H1 (cell line): ENCODE data around the gene SEMA4C. TPM values are rescaled to one million over a fixed set of nuclear protein-coding genes. Genes with fewer than 3 reads are reported as not detected.

ENCODE experiments used
- CTCF ChIA-PET: fragments of 300-600 bp; sonication (Branson Sonifier 250); formaldehyde crosslinking; loops from one replicate; lab custom pipeline; 2021; ENCODE audit not compliant: partially characterized antibody; lab: Charles Lee
- POLR2A ChIA-PET: fragments of 300-600 bp; sonication (Branson Sonifier 250); formaldehyde crosslinking; loops from one replicate; lab custom pipeline; 2021; ENCODE audit warnings: inconsistent platforms; ENCODE audit not compliant: partially characterized antibody; lab: Charles Lee
- DNase-seq, 2 experiments: peaks; one replicate each; pipeline versions ENCODE4 v3.0.0 to v3.0.0-alpha.2; 2010 to 2022; ENCODE audit warnings: low spot score in 2 of 2, low read depth in 1 of 2, mixed read lengths in 1 of 2
- FAIRE-seq: peaks from 2 replicates; lab custom pipeline; 2011; peaks lifted over from hg19 to GRCh38; lab: Jason Lieb, UNC
- H2AFZ ChIP-seq: 2 replicates; pipeline ENCODE4 v1.8.1; 2012; ENCODE audit warnings: low read length, inconsistent platforms
- H2AK5ac ChIP-seq: 2 replicates; pipeline ENCODE4 v1.6.1; 2013; ENCODE audit warnings: low read depth, low read length
- H2BK120ac ChIP-seq: replicated peaks from 2 replicates; pipeline ENCODE3; 2013; ENCODE audit warnings: low read depth, low read length, inconsistent platforms
- H2BK12ac ChIP-seq: 2 replicates; pipeline ENCODE4 v1.6.1; 2013; ENCODE audit warnings: low read depth, low read length
- H2BK15ac ChIP-seq: 2 replicates; pipeline ENCODE4 v1.6.1; 2013; ENCODE audit warnings: low read length
- H2BK20ac ChIP-seq: 2 replicates; pipeline ENCODE4 v1.6.1; 2013; ENCODE audit warnings: low read length
- H2BK5ac ChIP-seq: 2 replicates; pipeline ENCODE4 v1.6.1; 2013; ENCODE audit warnings: low read depth, low read length
- H3K14ac ChIP-seq: 2 replicates; pipeline ENCODE4 v1.6.1; 2013; ENCODE audit warnings: inconsistent platforms; ENCODE audit not compliant: insufficient read length
- H3K18ac ChIP-seq: 2 replicates; pipeline ENCODE4 v1.6.1; 2013; ENCODE audit warnings: low read length; ENCODE audit errors: extremely low read depth
- H3K23ac ChIP-seq: 2 replicates; pipeline ENCODE4 v1.6.1; 2013; ENCODE audit warnings: inconsistent platforms; ENCODE audit not compliant: insufficient read length
- H3K23me2 ChIP-seq: 2 replicates; pipeline ENCODE4 v1.6.1; 2013; ENCODE audit warnings: low read depth, low read length
- H3K27ac ChIP-seq: 2 replicates; pipeline ENCODE4 v1.6.1; 2011; ENCODE audit warnings: low read depth, low read length, inconsistent platforms
- H3K27me3 ChIP-seq, 4 experiments: replicated peaks in 1 of 4; 1 replicate in 1 of 4; 2 replicates in 3 of 4; pipeline versions ENCODE4 v1.6.1 to v1.8.1; 2011 to 2013; ENCODE audit warnings: low read length in 3 of 4, mild to moderate bottlenecking in 3 of 4, inconsistent platforms in 2 of 4, mixed read lengths in 2 of 4, moderate library complexity in 1 of 4; ENCODE audit not compliant: control insufficient read depth in 3 of 4, insufficient read depth in 3 of 4; ENCODE audit errors: extremely low read depth in 1 of 4
- H3K36me3 ChIP-seq, 4 experiments: 2 replicates each; pipeline versions ENCODE4 v1.6.1 to v1.8.1; 2011 to 2013; ENCODE audit warnings: mild to moderate bottlenecking in 4 of 4, low read length in 3 of 4, moderate library complexity in 2 of 4, control low read depth in 1 of 4, inconsistent platforms in 1 of 4; ENCODE audit not compliant: insufficient read depth in 4 of 4, control insufficient read depth in 2 of 4
- H3K4ac ChIP-seq: replicated peaks from 2 replicates; pipeline ENCODE3; 2013; ENCODE audit warnings: low read length, low read depth, mixed read lengths, inconsistent platforms; ENCODE audit not compliant: insufficient read length
- H3K4me1 ChIP-seq, 4 experiments: replicated peaks in 1 of 4; 1 replicate in 1 of 4; 2 replicates in 3 of 4; pipeline versions ENCODE4 v1.6.1 to v1.8.1; 2011 to 2013; ENCODE audit warnings: low read length in 3 of 4, inconsistent platforms in 2 of 4, mixed read lengths in 1 of 4; ENCODE audit not compliant: insufficient read depth in 4 of 4, control insufficient read depth in 3 of 4
- H3K4me2 ChIP-seq, 2 experiments: 2 replicates each; pipeline versions ENCODE4 v1.6.1 to v1.8.1; 2011 to 2013; ENCODE audit warnings: low read depth in 2 of 2, low read length in 2 of 2, control low read depth in 1 of 2, inconsistent platforms in 1 of 2, mild to moderate bottlenecking in 1 of 2; ENCODE audit not compliant: insufficient read depth in 1 of 2
- H3K4me3 ChIP-seq, 4 experiments: fragments of 200-600, 300-600 bp in 1 of 4; sonication (generic), shearing (Covaris generic), sonication (Bioruptor Twin) in 1 of 4; 2 replicates each; pipeline versions ENCODE4 v1.5.1 to v1.8.1; 2011 to 2016; ENCODE audit warnings: low read length in 4 of 4, low read depth in 3 of 4, control low read depth in 2 of 4, inconsistent platforms in 2 of 4, mild to moderate bottlenecking in 2 of 4, mixed read lengths in 1 of 4, moderate library complexity in 1 of 4; ENCODE audit not compliant: insufficient read depth in 2 of 4; ENCODE audit errors: extremely low read depth in 1 of 4
- H3K56ac ChIP-seq: replicated peaks from 2 replicates; pipeline ENCODE3; 2013; ENCODE audit warnings: low read depth, mild to moderate bottlenecking, mixed read lengths, low read length, inconsistent platforms; ENCODE audit not compliant: insufficient read length
- H3K79me1 ChIP-seq: 2 replicates; pipeline ENCODE4 v1.6.1; 2013; ENCODE audit warnings: low read depth, low read length, control low read depth
- H3K79me2 ChIP-seq, 2 experiments: 2 replicates each; pipeline versions ENCODE4 v1.6.1 to v1.8.1; 2012 to 2013; ENCODE audit warnings: low read length in 2 of 2, mild to moderate bottlenecking in 2 of 2, inconsistent platforms in 1 of 2; ENCODE audit not compliant: insufficient read depth in 2 of 2, control insufficient read depth in 1 of 2
- H3K9ac ChIP-seq, 4 experiments: replicated peaks in 1 of 4; 1 replicate in 1 of 4; 2 replicates in 3 of 4; pipeline versions ENCODE4 v1.6.1 to v1.8.1; 2011 to 2013; ENCODE audit warnings: low read depth in 3 of 4, low read length in 3 of 4, control low read depth in 2 of 4, mild to moderate bottlenecking in 2 of 4, moderate library complexity in 2 of 4, inconsistent platforms in 1 of 4; ENCODE audit errors: extremely low read depth in 1 of 4
- H3K9me3 ChIP-seq, 2 experiments: 2 replicates each; pipeline versions ENCODE4 v1.6.1 to v1.8.1; 2012 to 2013; ENCODE audit warnings: mild to moderate bottlenecking in 2 of 2, moderate library complexity in 2 of 2, control low read depth in 1 of 2, inconsistent platforms in 1 of 2, low read depth in 1 of 2, low read length in 1 of 2, mixed read lengths in 1 of 2; ENCODE audit not compliant: insufficient read depth in 2 of 2
- H4K20me1 ChIP-seq, 2 experiments: replicated peaks in 1 of 2; 2 replicates each; pipeline versions ENCODE3 to v1.8.1; 2011 to 2013; ENCODE audit warnings: inconsistent platforms in 2 of 2, low read length in 2 of 2, mild to moderate bottlenecking in 1 of 2; ENCODE audit not compliant: insufficient read depth in 2 of 2, control insufficient read depth in 1 of 2
- H4K5ac ChIP-seq: 2 replicates; pipeline ENCODE4 v1.6.1; 2013; ENCODE audit warnings: low read length, low read depth, mixed read lengths, inconsistent platforms; ENCODE audit not compliant: insufficient read length
- H4K8ac ChIP-seq: 2 replicates; pipeline ENCODE4 v1.8.0; 2013; ENCODE audit warnings: mild to moderate bottlenecking, moderate library complexity, low read length, inconsistent platforms; ENCODE audit not compliant: insufficient read depth; ENCODE audit errors: extremely low read depth
- H4K91ac ChIP-seq: replicated peaks from 2 replicates; pipeline ENCODE3; 2013; ENCODE audit warnings: low read length, mixed read lengths, inconsistent platforms; ENCODE audit not compliant: insufficient read length
- ASH2L ChIP-seq: fragments of 200-600, 300-600 bp; sonication (generic); IDR thresholded peaks from one replicate; pipeline ENCODE4 v1.7.1; 2017; ENCODE audit warnings: low read length
- CEBPB ChIP-seq: IDR thresholded peaks from 2 replicates; pipeline ENCODE4 v1.6.1; 2012; ENCODE audit warnings: low read depth, low read length
- CREB1 ChIP-seq: IDR thresholded peaks from 2 replicates; pipeline ENCODE4 v1.6.1; 2012; ENCODE audit warnings: inconsistent platforms
- CTCF ChIP-seq, 3 experiments: IDR thresholded peaks; 1 replicate in 2 of 3; 2 replicates in 1 of 3; pipeline versions ENCODE4 v1.5.1 to v1.6.1; 2011; ENCODE audit warnings: low read length in 3 of 3, mild to moderate bottlenecking in 3 of 3, inconsistent platforms in 2 of 3, low read depth in 1 of 3, moderate library complexity in 1 of 3; ENCODE audit not compliant: insufficient read depth in 1 of 3; ENCODE audit errors: control extremely low read depth in 1 of 3
- EZH2 ChIP-seq: fragments of 200-600 bp; sonication (generic); IDR thresholded peaks from 2 replicates; pipeline ENCODE4 v1.7.1; 2012; ENCODE audit warnings: low read depth, mild to moderate bottlenecking, moderate library complexity, low read length, inconsistent platforms; ENCODE audit not compliant: severe bottlenecking
- JUND ChIP-seq: IDR thresholded peaks from 2 replicates; pipeline ENCODE4 v1.6.1; 2011; ENCODE audit warnings: mild to moderate bottlenecking, improper control_type of control experiment, low read length
- RAD21 ChIP-seq, 2 experiments: IDR thresholded peaks in 1 of 2; conservative IDR thresholded peaks in 1 of 2; 2 replicates each; pipeline ENCODE4 v1.6.1; 2011; ENCODE audit warnings: low read depth in 2 of 2, low read length in 2 of 2, improper control_type of control experiment in 1 of 2, inconsistent platforms in 1 of 2, mild to moderate bottlenecking in 1 of 2, moderate library complexity in 1 of 2
- SP1 ChIP-seq: IDR thresholded peaks from 2 replicates; pipeline ENCODE4 v1.6.1; 2011; ENCODE audit warnings: low read depth, low read length
- SP2 ChIP-seq: IDR thresholded peaks from 2 replicates; pipeline ENCODE4 v1.6.1; 2012; ENCODE audit warnings: mild to moderate bottlenecking, low read length, inconsistent platforms
- USF2 ChIP-seq: IDR thresholded peaks from 2 replicates; pipeline ENCODE4 v1.6.1; 2011; ENCODE audit warnings: low read length, improper control_type of control experiment
- WGBS, 2 experiments: shearing (Covaris generic) in 1 of 2; methylation state at CpG; one replicate each; pipeline versions ENCODE4 v1.1.6 to v1.1.7; 2013 to 2015; ENCODE audit warnings: low lambda C conversion rate in 2 of 2, mixed read lengths in 2 of 2, inconsistent platforms in 1 of 2, low coverage in 1 of 2, missing lambda C conversion rate in 1 of 2; ENCODE audit not compliant: insufficient replicate concordance in 2 of 2, insufficient coverage in 1 of 2, insufficient read length in 1 of 2; ENCODE audit errors: extremely low coverage in 1 of 2, missing lambda C conversion rate in 1 of 2; 5-methylcytosine and 5-hydroxymethylcytosine counted together
- polyA plus RNA-seq, 7 experiments: library from polyadenylated mRNA; depleted of rRNA in 3 of 7; stranded (reverse) in 5 of 7; unstranded in 2 of 7; fragments of >200 nt in 5 of 7; fragments of 200-250 nt in 2 of 7; gene quantifications; 1 replicate in 5 of 7; 2 replicates in 1 of 7; 4 replicates in 1 of 7; pipeline versions ENCODE4 v1.2.1 to v1.2.3, GENCODE V29; 2011 to 2013; ENCODE audit warnings: missing spikeins in 2 of 7, mixed read lengths in 2 of 7
- total RNA-seq: library from RNA; stranded (reverse); fragmentation: NEBNext Ultra II Directional; extraction: Animal tissue kit (Norgen Biotek cat#: 25700); gene quantifications from 2 replicates; pipeline ENCODE4 v1.2.1, GENCODE V29; 2021

The SEMA4C gene
- total and polyA plus RNA-seq, 2 of the 8 experiments (the other 6 are each of a cell fraction or from before 2014, with no cell fraction given) = 47.5 to 67.3 TPM

GRCh38 chr2:96914332-96914731 is 44.5 kb upstream of the SEMA4C start:
- Histone ChIP-seq H2AK5ac (no peak overlapping the region), H2BK5ac (no peak overlapping the region), H3K79me2 (no peaks in the 10 kb centered on the region), H3K23me2 (no peaks in the 10 kb centered on the region), H3K9me3 (no peaks in the 10 kb centered on the region; a peak in 1 of 4 replicates), H4K20me1 (no peaks in the 10 kb centered on the region), H3K79me1 (no peaks in the 10 kb centered on the region), H3K4ac (no peak overlapping the region), H3K9ac (no peak overlapping the region), H2BK15ac (peak overlapping the region; percentile 72; the same call in 1 of the 2 replicates), H3K23ac (no peak overlapping the region), H3K4me3 (no peak overlapping the region), H2AFZ (no peak overlapping the region), H4K8ac (no peak overlapping the region), H4K91ac (no peak overlapping the region), H3K27me3 (peaks cover 0 to 2% (median 0%) of the 10 kb centered on the region in 4 experiments; a peak in 2 of 7 replicates), H4K5ac (no peak overlapping the region), H2BK12ac (0 out of 2 replicates have a peak overlapping the region, but pooled peaks have one; percentile 87), H3K4me1 (peaks cover 0 to 16% (median 10%) of the 10 kb centered on the region in 4 experiments; a peak in 5 of 7 replicates), H3K27ac (no peak overlapping the region), H3K14ac (no peak overlapping the region), H3K4me2 (no peak overlapping the region), H3K18ac (no peak overlapping the region), H2BK20ac (0 out of 2 replicates have a peak overlapping the region, but pooled peaks have one; percentile 80), H3K36me3 (no peaks in the 10 kb centered on the region), H2BK120ac (no peak overlapping the region), H3K56ac (no peak overlapping the region)
- FAIRE-seq = no peak
- CTCF ChIA-PET = interaction anchor here (1.2 to 2.2 kb wide), 2 partner anchors 12 to 45 kb away, joined by 3 to 5 read pairs; no protein-coding TSS in a partner anchor
- DNase-seq = no peak
- POLR2A ChIA-PET = no interaction called here
- WGBS, 2 experiments = 94% methylated on average over 5 of the region's 5 CpGs; no CpG with 5 or more reads in 1 of the 2 experiments
- TF ChIP-seq CREB1 (no peak), CTCF (IDR thresholded peaks at IDR 0.05; ENCODE audit: control extremely low read depth in 1 of 3, insufficient read depth in 1 of 3, low read depth in 1 of 3, low read length in 3 of 3) (no peak), USF2 (no peak), SP1 (no peak), CEBPB (no peak), SP2 (no peak), JUND (no peak), ASH2L (no peak), RAD21 (IDR thresholded peaks at IDR 0.05 in 1 of 2, conservative IDR thresholded peaks at IDR 0.05 in 1 of 2; ENCODE audit: low read depth in 2 of 2, low read length in 2 of 2) (no peak), EZH2 (no peak)
